PFSK-1 (cell line): Measurements from ENCODE around the gene KASH5.

ENCODE experiments used
- FOXP2 ChIP-seq: optimal IDR thresholded peaks from 2 replicates; pipeline ENCODE3; 2011; ENCODE audit warnings: borderline replicate concordance, control low read depth, inconsistent platforms; ENCODE audit not compliant: insufficient read depth; ENCODE audit errors: extremely low read length, extremely low read depth
- POLR2AphosphoS5 ChIP-seq: IDR thresholded peaks from 2 replicates; pipeline ENCODE4 v1.6.1; 2012; ENCODE audit warnings: low read depth, mild to moderate bottlenecking, control low read depth, low read length, moderate library complexity
- REST ChIP-seq, 2 experiments: IDR thresholded peaks; 2 replicates each; pipeline versions ENCODE4 v1.6.1 to v1.8.0; 2011 to 2012; ENCODE audit warnings: low read depth in 2 of 2, low read length in 2 of 2, control low read depth in 1 of 2, inconsistent platforms in 1 of 2, mild to moderate bottlenecking in 1 of 2, moderate library complexity in 1 of 2; ENCODE audit not compliant: insufficient read depth in 1 of 2
- SIN3A ChIP-seq: IDR thresholded peaks from 2 replicates; pipeline ENCODE4 v1.6.1; 2012; ENCODE audit warnings: mild to moderate bottlenecking, low read length, moderate library complexity, borderline replicate concordance; ENCODE audit not compliant: insufficient read depth
- TAF1 ChIP-seq: IDR thresholded peaks from 2 replicates; pipeline ENCODE4 v1.6.1; 2012; ENCODE audit warnings: low read length, control low read depth, borderline replicate concordance; ENCODE audit not compliant: insufficient read depth

The KASH5 gene

GRCh38 chr19:49414256-49414655, 26.2 kb downstream of the KASH5 start:
- TF ChIP-seq FOXP2: no peak
- TF ChIP-seq TAF1: no peak
- TF ChIP-seq SIN3A: no peak
- no peak for TF ChIP-seq REST (IDR thresholded peaks at IDR 0.05; ENCODE audit: insufficient read depth in 1 of 2, low read depth in 2 of 2, low read length in 2 of 2)
- no peak for TF ChIP-seq POLR2AphosphoS5

- TF ChIP-seq FOXP2 (no peak), POLR2AphosphoS5 (no peak), REST (IDR thresholded peaks at IDR 0.05; ENCODE audit: insufficient read depth in 1 of 2, low read depth in 2 of 2, low read length in 2 of 2) (no peak), TAF1 (no peak), SIN3A (no peak)
Observed at GRCh38 chr19:49415102-49415809, 27.2 kb downstream of the KASH5 start.

- no peak for TF ChIP-seq FOXP2
- no peak for TF ChIP-seq TAF1
- no peak for TF ChIP-seq REST (IDR thresholded peaks at IDR 0.05; ENCODE audit: insufficient read depth in 1 of 2, low read depth in 2 of 2, low read length in 2 of 2)
- TF ChIP-seq SIN3A: no peak
- TF ChIP-seq POLR2AphosphoS5: no peak
Observed at GRCh38 chr19:49415810-49416200, 27.8 kb downstream of the KASH5 start.

GRCh38 chr19:49417088-49417487, 29.0 kb downstream of the KASH5 start:
- TF ChIP-seq FOXP2 (no peak), SIN3A (no peak), TAF1 (no peak), POLR2AphosphoS5 (no peak), REST (IDR thresholded peaks at IDR 0.05; ENCODE audit: insufficient read depth in 1 of 2, low read depth in 2 of 2, low read length in 2 of 2) (no peak)

GRCh38 chr19:49418511-49418910, 30.5 kb downstream of the KASH5 start:
- TF ChIP-seq TAF1 (no peak), SIN3A (no peak), POLR2AphosphoS5 (no peak), REST (IDR thresholded peaks at IDR 0.05; ENCODE audit: insufficient read depth in 1 of 2, low read depth in 2 of 2, low read length in 2 of 2) (no peak), FOXP2 (no peak)
